Stimulated activated CD8-positive, alpha-beta memory T cell treated with anti-CD3 and anti-CD28 coated beads, Interleukin-12 subunit alpha, Interleukin-12 subunit beta, amount 100 ng/mL, for 24 hours (primary cell): ENCODE measurements around the gene POU2F2.
"Not testable (repeated sequence)": the region's sequence is repeated elsewhere in the genome, so short reads cannot be mapped to it uniquely, and the experiment has no call there.

ENCODE experiments used
- DNase-seq: peaks from one replicate; pipeline ENCODE4 v3.0.0-alpha.2; 2020; ENCODE audit errors: extremely low read depth

POU2F2 gene

GRCh38 chr19:42100241-42100640 lies 32.0 kb downstream of the POU2F2 start:
- not testable (repeated sequence) for DNase-seq

DNA sequence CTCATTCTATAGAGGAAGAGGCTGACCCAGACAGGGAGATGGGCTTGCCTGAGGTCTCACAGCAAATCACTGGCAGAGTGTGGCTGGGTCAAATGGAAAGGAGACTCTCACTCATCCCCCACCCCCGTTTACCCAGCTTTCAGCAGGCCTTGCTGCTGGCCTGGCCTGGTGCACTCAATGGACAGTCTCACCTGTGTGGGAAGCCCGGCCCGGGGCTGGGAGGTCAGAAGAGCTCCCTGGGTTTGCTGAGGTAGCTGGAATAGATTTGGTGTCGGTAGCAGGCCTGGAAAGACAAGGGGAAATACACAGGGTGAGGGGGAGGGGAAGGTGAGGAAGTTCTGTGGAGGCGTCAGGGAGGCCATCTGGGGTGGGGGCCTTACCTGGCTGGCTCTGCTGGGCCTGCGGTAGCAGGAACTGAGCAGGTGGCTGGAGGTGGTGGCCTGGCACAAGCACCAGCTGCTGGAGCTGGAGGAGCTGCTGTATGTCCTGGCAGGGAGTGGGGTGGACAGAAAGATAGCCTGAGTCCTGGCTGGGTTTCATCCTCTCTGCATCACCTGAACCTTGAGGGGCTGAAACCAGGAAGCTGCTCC lies 32.8 kb downstream of the POU2F2 start:
- DNase-seq: no peak

GRCh38 chr19:42098781-42099180 lies 33.5 kb downstream of the POU2F2 start:
- no peak for DNase-seq

GRCh38 chr19:42097461-42097860 lies 34.8 kb downstream of the POU2F2 start:
- DNase-seq: no peak

- no peak for DNase-seq
Measured at GRCh38 chr19:42096255-42096837, 35.9 kb downstream of the POU2F2 start.

DNA sequence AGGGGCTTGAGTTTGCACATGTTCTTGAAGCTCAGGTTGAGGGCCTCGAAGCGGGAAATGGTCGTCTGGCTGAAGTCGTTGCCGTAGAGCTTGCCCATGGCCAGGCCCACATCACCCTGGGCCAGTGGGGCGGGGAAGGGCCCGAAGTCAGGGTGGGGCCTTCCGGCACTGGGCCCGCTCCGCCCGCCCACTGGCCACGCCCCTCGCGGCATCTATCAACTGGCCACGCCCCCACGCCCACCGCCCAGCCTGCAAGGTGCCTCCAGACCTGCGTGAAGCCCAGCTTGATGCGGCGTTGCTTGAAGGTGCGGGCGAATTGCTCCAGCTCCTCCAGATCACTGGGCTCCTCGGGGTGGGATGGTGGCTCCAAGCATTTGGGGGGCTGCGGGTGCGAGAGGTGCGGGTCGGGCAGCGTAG lies 36.4 kb downstream of the POU2F2 start:
- DNase-seq: no peak

- no peak for DNase-seq
Measured at GRCh38 chr19:42095142-42095813, 37.0 kb downstream of the POU2F2 start.

GRCh38 chr19:42093926-42094325 lies 38.3 kb downstream of the POU2F2 start:
- no peak for DNase-seq

GRCh38 chr19:42093505-42093904 lies 38.7 kb downstream of the POU2F2 start:
- no peak for DNase-seq

- DNase-seq: no peak
Measured at GRCh38 chr19:42092350-42092749, 39.9 kb downstream of the POU2F2 start.

DNA sequence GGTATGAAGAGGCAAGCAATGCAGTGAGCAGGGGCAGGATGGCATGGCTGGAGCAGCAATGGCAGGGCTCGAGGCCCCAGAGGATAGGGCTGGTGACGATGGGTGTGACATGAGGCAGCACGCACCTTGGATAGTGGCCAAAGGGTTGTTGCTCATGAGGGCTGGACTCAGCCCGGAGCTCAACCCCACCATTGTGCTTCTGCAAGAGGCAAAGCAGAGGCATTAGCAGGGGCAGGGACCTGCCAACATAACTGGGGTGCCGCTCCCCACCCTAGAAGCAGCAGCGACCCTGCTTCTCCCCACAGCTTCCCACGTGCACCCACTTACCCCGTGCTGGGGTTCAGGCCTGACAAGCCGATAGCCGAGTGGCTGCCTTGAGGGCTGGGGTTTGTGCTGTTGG lies 40.5 kb downstream of the POU2F2 start:
- DNase-seq: no peak

GRCh38 chr19:42091300-42091699 lies 40.9 kb downstream of the POU2F2 start:
- no peak for DNase-seq

DNA sequence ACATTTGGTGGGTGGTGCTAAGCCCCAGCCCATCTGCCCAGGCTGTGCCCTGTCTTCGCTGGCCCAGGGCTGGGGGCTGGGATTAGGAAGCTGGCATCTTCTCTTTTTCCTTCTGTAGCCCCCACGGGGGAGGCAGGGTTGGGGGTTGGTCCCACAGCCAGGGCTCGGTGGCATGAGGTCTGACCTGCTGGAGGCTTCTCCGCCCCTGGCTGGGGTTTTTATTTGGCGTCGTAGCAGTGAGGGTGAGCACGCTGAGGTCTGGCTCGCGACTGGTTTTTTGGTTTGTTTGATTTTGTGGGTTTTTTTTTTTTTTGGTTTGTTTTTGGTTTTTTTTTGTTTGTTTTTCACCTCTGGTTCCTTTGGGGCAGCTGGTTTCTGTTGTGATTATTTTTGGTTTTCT lies 41.6 kb downstream of the POU2F2 start:
- DNase-seq: no peak

DNA sequence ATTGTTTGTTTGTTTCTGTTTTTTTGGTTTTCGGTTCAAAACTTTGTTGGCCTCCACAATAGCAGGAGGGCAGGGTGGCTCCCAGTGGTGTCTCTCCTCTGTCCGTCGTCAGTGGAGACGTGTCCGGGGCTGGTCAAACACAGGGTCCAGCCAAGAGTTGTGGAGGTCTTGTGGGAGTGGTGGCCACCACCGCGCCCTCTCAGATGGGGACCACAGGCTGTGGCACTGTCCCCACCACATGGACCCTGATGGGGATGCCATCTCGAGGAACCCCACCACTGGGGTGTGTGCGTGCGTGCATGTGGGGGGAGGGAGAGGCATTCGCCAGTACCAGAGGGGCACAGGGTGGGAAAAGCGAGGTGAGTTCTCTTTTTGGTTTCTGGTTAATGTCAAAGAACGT lies 42.5 kb downstream of the POU2F2 start:
- DNase-seq: no peak

DNA sequence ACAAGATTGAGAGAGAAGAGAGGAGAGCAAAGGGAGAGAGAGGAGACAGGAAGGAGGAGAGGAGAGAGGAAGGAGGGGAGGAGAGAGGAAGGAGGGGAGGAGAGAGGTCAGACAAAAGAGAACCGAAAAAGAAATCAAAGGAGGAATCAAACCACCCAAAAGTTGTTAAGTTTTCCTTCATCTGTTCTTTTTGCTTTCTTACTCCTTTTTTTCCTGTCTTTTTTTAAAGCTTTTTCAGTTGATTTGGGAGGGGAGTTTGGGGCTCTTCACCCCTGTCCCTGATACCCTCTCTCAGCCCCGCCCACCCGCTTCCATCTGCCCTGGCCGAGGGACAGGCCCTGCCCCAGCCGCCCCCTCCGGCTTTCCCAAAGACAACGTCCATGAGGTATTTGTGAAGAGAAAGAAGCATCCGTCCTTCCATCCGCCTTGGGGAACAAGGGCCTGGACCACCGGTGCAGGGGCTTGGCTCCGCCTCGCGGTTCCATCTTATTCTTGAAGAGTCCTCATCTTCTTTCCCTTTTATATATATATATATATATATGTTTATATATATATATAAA lies 43.0 kb downstream of the POU2F2 start:
- DNase-seq: no peak

DNA sequence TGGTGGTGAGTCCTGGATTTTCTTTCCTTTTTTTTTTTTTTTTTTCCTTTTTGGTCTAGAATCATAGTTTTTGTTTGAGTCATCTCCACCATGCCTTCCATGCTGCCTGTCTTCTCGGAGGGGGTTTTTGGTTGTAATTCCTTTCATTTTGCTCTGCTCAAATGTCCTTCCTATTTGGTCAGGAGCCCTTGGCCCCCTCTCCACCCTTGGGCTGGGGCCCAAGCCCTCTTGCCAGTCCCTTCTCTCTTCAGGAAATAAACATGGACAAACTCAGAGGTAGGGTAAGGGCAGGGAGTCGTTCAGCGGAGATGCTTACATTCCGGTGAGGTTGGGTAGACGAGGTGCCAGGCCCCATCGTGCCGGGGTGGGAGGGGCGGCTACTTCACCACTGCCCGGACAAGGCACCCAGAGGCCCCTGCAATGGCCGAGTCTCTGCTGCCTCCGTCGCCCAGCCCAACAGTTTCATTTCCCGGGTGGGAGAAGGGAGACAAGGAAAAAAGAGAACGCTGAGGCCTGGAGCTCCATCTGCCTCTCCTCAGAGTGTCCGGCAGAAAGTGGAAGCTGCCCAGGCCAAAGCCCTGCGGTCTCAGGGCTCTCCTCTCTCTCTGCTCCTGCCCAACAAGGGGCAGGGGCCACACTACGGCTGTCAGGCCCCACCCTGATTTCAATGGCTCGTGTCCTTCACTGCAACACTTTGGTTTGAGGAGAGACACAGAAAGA lies 43.6 kb downstream of the POU2F2 start:
- DNase-seq: no peak

DNA sequence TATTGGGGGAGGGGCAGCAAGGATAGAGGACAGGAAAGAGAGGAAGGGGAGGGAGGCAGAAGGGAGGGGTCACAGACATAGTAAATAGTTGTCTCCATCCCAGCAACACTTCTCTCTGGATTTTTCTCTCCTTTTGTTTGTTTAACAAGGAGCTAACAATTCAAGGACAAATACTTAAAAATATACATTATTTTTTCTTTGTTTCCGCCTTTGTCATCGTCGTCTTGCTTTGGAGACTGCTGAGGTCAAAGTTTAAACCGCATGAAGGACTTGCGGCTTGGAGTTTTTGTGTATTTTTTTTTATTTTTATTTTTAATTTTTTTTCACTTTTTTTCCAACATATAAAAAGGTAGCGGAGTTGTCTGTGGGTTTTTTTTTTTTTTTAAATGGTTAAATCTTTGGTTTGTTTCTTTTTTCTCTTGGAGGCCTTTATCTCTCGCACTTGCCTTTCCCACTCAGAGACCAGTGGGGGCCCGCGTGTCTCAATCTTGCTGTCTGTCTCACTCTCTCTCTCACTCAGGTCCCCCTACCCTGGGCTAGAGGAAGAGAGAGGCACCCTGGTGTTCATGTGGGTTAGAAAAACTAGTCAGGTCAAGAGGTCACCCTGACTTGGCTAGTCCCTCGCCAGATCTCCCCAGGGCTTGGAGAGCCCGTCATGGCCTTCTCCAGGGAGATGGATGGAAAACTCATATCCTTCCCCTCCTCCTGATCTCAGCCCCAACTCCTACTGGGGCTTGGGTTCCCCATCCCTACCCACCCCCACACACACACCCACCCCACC lies 45.3 kb downstream of the POU2F2 start:
- DNase-seq: no peak

DNA sequence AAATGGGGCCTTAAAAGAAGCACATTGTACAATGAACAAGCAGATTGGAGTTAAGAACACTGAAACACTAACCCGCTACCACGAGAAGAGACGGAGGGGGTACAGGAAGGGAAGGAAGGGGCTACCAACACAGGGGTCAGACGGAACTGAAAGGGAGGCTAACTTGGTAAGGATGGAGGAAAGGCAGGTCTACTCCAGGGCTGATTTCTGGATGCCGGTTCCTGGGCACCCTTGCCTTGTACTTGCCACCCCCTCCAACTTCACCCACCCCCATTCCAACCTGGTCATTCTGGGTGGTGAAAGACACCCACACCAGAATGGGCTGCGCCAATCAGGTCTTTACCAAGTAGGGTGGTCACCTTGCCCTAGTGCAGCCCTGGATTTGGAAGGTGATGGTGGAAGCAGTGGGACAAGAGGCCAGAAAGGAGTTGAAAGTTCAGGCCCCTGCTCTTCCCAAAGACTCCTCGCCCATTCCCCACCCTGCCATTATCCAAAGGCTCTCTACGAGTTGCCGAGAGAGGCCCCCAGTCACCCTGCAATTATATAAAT lies 46.0 kb downstream of the POU2F2 start:
- no peak for DNase-seq

DNA sequence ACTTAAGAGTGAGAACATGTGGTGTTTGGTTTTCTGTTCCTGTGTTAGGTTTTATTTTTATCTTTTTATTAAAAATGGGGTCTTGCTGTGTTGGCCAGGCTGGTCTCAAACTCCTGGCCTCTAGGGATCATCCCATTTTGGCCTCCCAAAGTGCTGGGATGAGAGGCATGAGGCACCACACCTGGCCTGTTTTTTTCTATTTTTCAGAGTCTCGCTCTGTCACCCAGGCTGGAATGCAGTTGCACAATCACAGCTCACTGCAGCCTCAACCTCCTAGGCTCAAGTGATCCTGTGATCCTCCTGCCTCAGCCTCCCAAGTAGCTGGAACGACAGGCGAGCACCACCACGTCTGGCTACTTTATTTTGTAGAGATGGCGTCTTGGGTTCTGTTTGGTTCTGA lies 48.7 kb downstream of the POU2F2 start:
- no peak for DNase-seq

- DNase-seq: no peak
Measured at GRCh38 chr19:42081584-42082203, 50.6 kb downstream of the POU2F2 start.
